Measurements from ENCODE around the gene USH2A.

USH2A gene

GRCh38 chr1:216422821-216423520 lies at the start of gene USH2A:
Gene USH2A, minus strand, starts transcription at chr1:216423448. Its CDS starts 1,112 bp downstream, at chr1:216422336.
- DNase-seq = no peak
- Histone ChIP-seq H4K20me1 (ENCODE audit: insufficient read depth, low read length) (no peaks in the 10 kb centered on the region), H3K27me3 (replicated peaks; ENCODE audit: insufficient read depth, low read length) (no peaks in the 10 kb centered on the region), H3K9me2 (replicated peaks; ENCODE audit: insufficient read depth, low read length) (no peaks in the 10 kb centered on the region), H3K36me3 (replicated peaks; ENCODE audit: insufficient read depth, low read length) (no peaks in the 10 kb centered on the region), H3K4me1 (ENCODE audit: low read length) (no peaks in the 10 kb centered on the region), H3K4me3 (ENCODE audit: low read length) (no peak within 1 kb of the TSS), H3F3A (ENCODE audit: insufficient read depth, low read length) (no peaks in the 10 kb centered on the region), H2AFZ (ENCODE audit: low read length) (no peak within 1 kb of the TSS), H3K9me3 (replicated peaks; ENCODE audit: insufficient read depth, low read length) (no peaks in the 10 kb centered on the region), H3K27ac (ENCODE audit: low read length) (no peak within 1 kb of the TSS), H3K79me2 (ENCODE audit: low read length) (no peaks in the 10 kb centered on the region), H3K9ac (ENCODE audit: low read length) (no peak within 1 kb of the TSS), H3K4me2 (ENCODE audit: low read depth, low read length) (no peak within 1 kb of the TSS)
- TF ChIP-seq CTCF (IDR thresholded peaks at IDR 0.05; ENCODE audit: low read length) (no peak), EZH2 (optimal IDR thresholded peaks at IDR 0.05; ENCODE audit: low read depth, low read length) (no peak), EZH2phosphoT487 (IDR thresholded peaks at IDR 0.05; ENCODE audit: low read length) (no peak)

- H3K36me3 ChIP-seq (replicated peaks; ENCODE audit: insufficient read depth, low read length) = no peaks in the 10 kb centered on the region
These were observed 43.0 kb upstream of the USH2A start for GRCh38 chr1:216466162-216466801.

DNA sequence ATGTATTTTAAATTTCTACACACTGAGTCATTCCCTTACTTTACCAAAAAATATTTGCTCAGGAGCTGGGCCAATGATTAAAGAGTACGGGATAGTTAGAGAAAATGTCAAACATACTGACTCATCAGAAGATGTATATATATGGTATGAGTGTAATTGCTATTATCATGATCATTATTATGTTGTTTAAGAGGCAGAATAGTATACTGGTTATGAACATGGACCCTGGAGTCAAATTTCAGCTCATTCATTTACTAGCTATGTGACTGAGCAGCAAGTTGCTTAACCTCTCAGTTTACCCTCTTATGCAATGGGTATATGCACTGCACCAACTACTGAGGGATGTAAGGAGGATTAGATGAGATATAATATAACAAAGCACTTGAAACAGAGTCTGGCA lies 41.2 kb upstream of the USH2A start:
- Histone ChIP-seq H3K9me3 (replicated peaks; ENCODE audit: insufficient read depth, low read length) (no peaks in the 10 kb centered on the region), H3K27ac (ENCODE audit: low read length) (no peak overlapping the region), H3K27me3 (replicated peaks; ENCODE audit: insufficient read depth, low read length) (no peaks in the 10 kb centered on the region), H3K9ac (ENCODE audit: low read length) (no peak overlapping the region), H3F3A (ENCODE audit: insufficient read depth, low read length) (no peaks in the 10 kb centered on the region), H2AFZ (ENCODE audit: low read length) (no peak overlapping the region), H4K20me1 (ENCODE audit: insufficient read depth, low read length) (no peaks in the 10 kb centered on the region), H3K79me2 (ENCODE audit: low read length) (no peaks in the 10 kb centered on the region), H3K4me2 (ENCODE audit: low read depth, low read length) (no peak overlapping the region), H3K4me1 (ENCODE audit: low read length) (no peaks in the 10 kb centered on the region), H3K4me3 (ENCODE audit: low read length) (no peak overlapping the region), H3K36me3 (replicated peaks; ENCODE audit: insufficient read depth, low read length) (no peaks in the 10 kb centered on the region), H3K9me2 (replicated peaks; ENCODE audit: insufficient read depth, low read length) (no peaks in the 10 kb centered on the region)
- TF ChIP-seq EZH2phosphoT487 (IDR thresholded peaks at IDR 0.05; ENCODE audit: low read length) (no peak), EZH2 (optimal IDR thresholded peaks at IDR 0.05; ENCODE audit: low read depth, low read length) (no peak), CTCF (IDR thresholded peaks at IDR 0.05; ENCODE audit: low read length) (no peak)
- no peak for DNase-seq

More at GRCh38 chr1:216466162-216466801, 43.0 kb upstream of the USH2A start:
- no peaks in the 10 kb centered on the region for H3K27me3 ChIP-seq (replicated peaks; ENCODE audit: insufficient read depth, low read length)
- TF ChIP-seq EZH2 (optimal IDR thresholded peaks at IDR 0.05; ENCODE audit: low read depth, low read length) = no peak
- no peak for TF ChIP-seq CTCF (IDR thresholded peaks at IDR 0.05; ENCODE audit: low read length)
- TF ChIP-seq EZH2phosphoT487 (IDR thresholded peaks at IDR 0.05; ENCODE audit: low read length) = no peak
- no peak overlapping the region for H3K4me2 ChIP-seq (ENCODE audit: low read depth, low read length)
- H3K9me3 ChIP-seq (replicated peaks; ENCODE audit: insufficient read depth, low read length) = no peaks in the 10 kb centered on the region
- H2AFZ ChIP-seq (ENCODE audit: low read length) = no peak overlapping the region
- no peak for DNase-seq
- H3K4me3 ChIP-seq (ENCODE audit: low read length) = no peak overlapping the region
- no peak overlapping the region for H3K27ac ChIP-seq (ENCODE audit: low read length)
- H4K20me1 ChIP-seq (ENCODE audit: insufficient read depth, low read length) = no peaks in the 10 kb centered on the region
- H3F3A ChIP-seq (ENCODE audit: insufficient read depth, low read length) = no peaks in the 10 kb centered on the region
- no peak overlapping the region for H3K9ac ChIP-seq (ENCODE audit: low read length)
- H3K79me2 ChIP-seq (ENCODE audit: low read length) = no peaks in the 10 kb centered on the region
- no peaks in the 10 kb centered on the region for H3K9me2 ChIP-seq (replicated peaks; ENCODE audit: insufficient read depth, low read length)
- H3K4me1 ChIP-seq (ENCODE audit: low read length) = no peaks in the 10 kb centered on the region
